ENCODE measurements around the gene SNRPA. TPM values are rescaled to one million over a fixed set of nuclear protein-coding genes. Genes with fewer than 3 reads are reported as not detected.

Gene SNRPA
- total and polyA plus RNA-seq, 12 donors: 18.5 to 176 (median 62.9) TPM

DNA sequence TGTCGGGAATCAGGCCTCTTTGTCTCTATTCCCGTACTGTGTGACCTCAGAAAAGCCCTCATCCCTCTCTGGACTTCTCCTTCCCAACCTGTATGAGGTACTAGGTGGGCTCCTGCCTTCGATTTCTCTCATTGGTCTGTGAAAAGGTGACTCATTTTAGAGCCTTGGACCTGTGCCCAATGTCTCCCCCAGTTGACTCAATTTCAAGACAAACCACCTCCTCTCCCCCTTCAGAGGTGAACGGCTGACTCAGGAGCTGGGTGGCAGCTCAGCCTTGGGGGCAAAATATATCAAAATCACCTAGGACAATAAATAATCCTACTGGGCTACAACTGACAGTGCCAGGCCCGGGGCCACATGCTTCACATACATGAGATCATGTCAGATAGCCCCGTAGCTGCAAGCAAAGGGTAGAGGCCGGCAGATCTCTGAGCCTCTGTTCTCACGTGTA lies 34.9 kb upstream of the SNRPA start:
- Histone ChIP-seq H3K27ac (peak overlapping the region; percentile 92 to 97 (median 95)), H3K4me3 (peak overlapping the region in 3 of 4 donors; percentile 42 to 72 (median 47)), H3K36me3 (replicated peaks in 1 of 2) (peaks cover 0 to 4% of the 10 kb centered on the region in 2 donors), H3K4me1 (replicated peaks in 1 of 2) (peaks cover 45 to 47% of the 10 kb centered on the region in 2 donors), H3K27me3 (no peaks in the 10 kb centered on the region), H3K9me3 (replicated peaks in 1 of 3) (no peaks in the 10 kb centered on the region)
- DNase-seq: peak; percentile 81 to 93 (median 87)
- TF ChIP-seq, protein P1, sequence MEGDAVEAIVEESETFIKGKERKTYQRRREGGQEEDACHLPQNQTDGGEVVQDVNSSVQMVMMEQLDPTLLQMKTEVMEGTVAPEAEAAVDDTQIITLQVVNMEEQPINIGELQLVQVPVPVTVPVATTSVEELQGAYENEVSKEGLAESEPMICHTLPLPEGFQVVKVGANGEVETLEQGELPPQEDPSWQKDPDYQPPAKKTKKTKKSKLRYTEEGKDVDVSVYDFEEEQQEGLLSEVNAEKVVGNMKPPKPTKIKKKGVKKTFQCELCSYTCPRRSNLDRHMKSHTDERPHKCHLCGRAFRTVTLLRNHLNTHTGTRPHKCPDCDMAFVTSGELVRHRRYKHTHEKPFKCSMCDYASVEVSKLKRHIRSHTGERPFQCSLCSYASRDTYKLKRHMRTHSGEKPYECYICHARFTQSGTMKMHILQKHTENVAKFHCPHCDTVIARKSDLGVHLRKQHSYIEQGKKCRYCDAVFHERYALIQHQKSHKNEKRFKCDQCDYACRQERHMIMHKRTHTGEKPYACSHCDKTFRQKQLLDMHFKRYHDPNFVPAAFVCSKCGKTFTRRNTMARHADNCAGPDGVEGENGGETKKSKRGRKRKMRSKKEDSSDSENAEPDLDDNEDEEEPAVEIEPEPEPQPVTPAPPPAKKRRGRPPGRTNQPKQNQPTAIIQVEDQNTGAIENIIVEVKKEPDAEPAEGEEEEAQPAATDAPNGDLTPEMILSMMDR (IDR thresholded peaks at IDR 0.05): no peak
- TF ChIP-seq POLR2A (IDR thresholded peaks at IDR 0.05): no peak
- intact Hi-C loops (cut with DNase I): no loop called here
- WGBS, 4 donors: 1 to 5% (median 3%) methylated on average over 8 of the region's 8 CpGs

DNA sequence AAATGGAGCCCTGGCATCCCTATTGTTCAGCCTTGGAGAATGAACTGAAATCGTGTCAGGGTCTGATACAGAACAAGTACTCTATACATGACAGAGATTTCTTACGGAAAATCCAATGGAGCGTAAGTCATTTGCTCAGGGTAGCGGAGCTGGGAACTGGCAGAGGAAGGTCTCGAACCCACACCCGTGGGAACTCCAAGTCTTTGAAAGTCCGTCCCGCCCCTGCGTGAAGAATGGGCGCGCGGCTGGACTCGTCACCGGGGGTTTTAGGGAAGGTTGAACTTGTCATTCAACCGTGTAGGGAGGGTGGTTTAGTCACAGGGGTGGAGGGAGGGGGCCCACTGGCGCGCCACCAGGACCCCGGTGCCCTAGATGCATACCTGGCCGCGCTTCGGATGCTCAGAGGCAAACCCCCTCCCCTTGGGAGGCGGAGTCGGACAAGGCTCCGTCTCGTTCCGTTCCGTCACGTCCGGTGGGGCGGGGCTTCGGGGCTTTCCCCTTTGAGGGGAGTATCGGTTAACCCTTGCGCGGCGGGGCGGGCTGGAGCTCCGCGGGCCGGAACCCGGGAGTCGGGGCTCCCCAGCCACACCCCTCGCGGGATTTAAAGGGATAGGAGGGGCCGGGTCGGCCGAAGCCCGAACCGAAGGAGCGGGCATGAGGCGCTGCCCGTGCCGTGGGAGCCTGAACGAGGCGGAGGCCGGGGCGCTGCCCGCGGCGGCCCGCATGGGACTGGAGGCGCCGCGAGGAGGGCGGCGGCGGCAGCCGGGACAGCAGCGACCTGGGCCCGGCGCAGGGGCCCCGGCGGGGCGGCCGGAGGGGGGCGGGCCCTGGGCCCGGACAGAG lies 34.3 kb upstream of the SNRPA start, which contains the start of the genes COQ8B and ITPKC:
Gene COQ8B, minus strand, starts transcription at position 405 of the 843 bp plus-strand sequence. CDS start 2,254 bp downstream, outside the sequence.
Gene ITPKC, plus strand, starts transcription at position 631 of the 843 bp plus-strand sequence. Its CDS starts 24 bp downstream, at position 655.
- H3K27me3 ChIP-seq: no peaks in the 10 kb centered on the region
- peak within 1 kb of the TSS; percentile 7 to 72 (median 44) for H3K4me3 ChIP-seq
- H3K9me3 ChIP-seq (replicated peaks in 1 of 3): no peaks in the 10 kb centered on the region
- WGBS, 4 donors: 0 to 1% (median 0%) methylated on average over 14 to 76 of the region's 76 CpGs
- peaks cover 0 to 4% of the 10 kb centered on the region in 2 donors for H3K36me3 ChIP-seq (replicated peaks in 1 of 2)
- DNase-seq: peak; percentile 99 to 100 (median 99)
- peaks cover 51 to 53% of the 10 kb centered on the region in 2 donors for H3K4me1 ChIP-seq (replicated peaks in 1 of 2)
- intact Hi-C loops (cut with DNase I): no loop called here
- peak; percentile 50 to 63 for TF ChIP-seq POLR2A (IDR thresholded peaks at IDR 0.05)
- TF ChIP-seq, protein P1 (IDR thresholded peaks at IDR 0.05): peak in 3 of 6 experiments; percentile 24 to 61 (median 49)
- H3K27ac ChIP-seq: peak within 1 kb of the TSS; percentile 92 to 97 (median 95)

- H3K27ac ChIP-seq: peak overlapping the region; percentile 92 to 97 (median 95)
- H3K9me3 ChIP-seq (replicated peaks in 1 of 3): no peaks in the 10 kb centered on the region
- DNase-seq: peak in 6 of 7 donors; percentile 53 to 80 (median 66)
- H3K36me3 ChIP-seq (replicated peaks in 1 of 2): peaks cover 0 to 4% of the 10 kb centered on the region in 2 donors
- intact Hi-C loops (cut with DNase I): no loop called here
- peak overlapping the region; percentile 7 to 72 (median 40) for H3K4me3 ChIP-seq
- H3K4me1 ChIP-seq (replicated peaks in 1 of 2): peaks cover 58 to 60% of the 10 kb centered on the region in 2 donors
- no peaks in the 10 kb centered on the region for H3K27me3 ChIP-seq
- WGBS, 4 donors: 0 to 3% (median 1%) methylated on average over 8 to 20 of the region's 20 CpGs
- peak in 1 of 2 donors; percentile 48 for TF ChIP-seq POLR2A (IDR thresholded peaks at IDR 0.05)
- TF ChIP-seq, protein P1 (IDR thresholded peaks at IDR 0.05): no peak
Observed at GRCh38 chr19:40717325-40717879, 33.6 kb upstream of the SNRPA start.

Measured in adrenal gland (tissue), 12 donors.